Astrocyte (in vitro differentiated cells and primary cell): ENCODE measurements around the gene DBI. TPM values are rescaled to one million over a fixed set of nuclear protein-coding genes. Genes with fewer than 3 reads are reported as not detected.
"Not testable (repeated sequence)": the region's sequence is repeated elsewhere in the genome, so short reads cannot be mapped to it uniquely, and the experiment has no call there.

Source experiments
- DNase-seq: peaks from one replicate; pipeline ENCODE4 v3.0.0-alpha.2; 2010; ENCODE audit warnings: low read depth
- FAIRE-seq: peaks from 2 replicates; lab custom pipeline; 2011; peaks lifted over from hg19 to GRCh38; lab: Jason Lieb, UNC
- H2AFZ ChIP-seq: 2 replicates; pipeline ENCODE4 v1.6.0; 2012; ENCODE audit warnings: low read depth, low read length, inconsistent platforms
- H3K27ac ChIP-seq: 2 replicates; pipeline ENCODE4 v1.5.1; 2011; ENCODE audit warnings: low read depth, low read length, inconsistent platforms
- H3K27me3 ChIP-seq: 2 replicates; pipeline ENCODE4 v1.6.0; 2011; ENCODE audit warnings: low read length, inconsistent platforms; ENCODE audit not compliant: insufficient read depth
- H3K36me3 ChIP-seq: 2 replicates; pipeline ENCODE4 v1.5.1; 2011; ENCODE audit warnings: low read length, inconsistent platforms; ENCODE audit not compliant: insufficient read depth
- H3K4me1 ChIP-seq: 2 replicates; pipeline ENCODE4 v1.5.1; 2011; ENCODE audit warnings: low read length, inconsistent platforms; ENCODE audit not compliant: insufficient read depth
- H3K4me2 ChIP-seq: 2 replicates; pipeline ENCODE4 v1.6.0; 2012; ENCODE audit warnings: low read length, inconsistent platforms
- H3K4me3 ChIP-seq: 2 replicates; pipeline ENCODE4 v1.5.1; 2011; ENCODE audit warnings: low read depth, mild to moderate bottlenecking, low read length, inconsistent platforms; ENCODE audit not compliant: insufficient read depth
- H3K79me2 ChIP-seq: 2 replicates; pipeline ENCODE4 v1.6.0; 2012; ENCODE audit warnings: mild to moderate bottlenecking, low read length, inconsistent platforms; ENCODE audit not compliant: insufficient read depth
- H3K9ac ChIP-seq: 2 replicates; pipeline ENCODE4 v1.6.0; 2012; ENCODE audit warnings: mild to moderate bottlenecking, low read length, inconsistent platforms
- H3K9me3 ChIP-seq: 2 replicates; pipeline ENCODE4 v1.5.1; 2012; ENCODE audit warnings: low read depth, mild to moderate bottlenecking, low read length, inconsistent platforms; ENCODE audit not compliant: insufficient read depth
- H4K20me1 ChIP-seq: 2 replicates; pipeline ENCODE4 v1.6.0; 2012; ENCODE audit warnings: low read length, inconsistent platforms; ENCODE audit not compliant: insufficient read depth
- H3K27ac Mint-ChIP-seq: one replicate; pipeline ENCODE4 v1.8.0; 2021; ENCODE audit warnings: mild to moderate bottlenecking, mixed read lengths; ENCODE audit not compliant: unreplicated experiment
- H3K27me3 Mint-ChIP-seq: one replicate; pipeline ENCODE4 v1.8.0; 2021; ENCODE audit warnings: low read depth, mixed read lengths; ENCODE audit not compliant: unreplicated experiment
- H3K36me3 Mint-ChIP-seq: one replicate; pipeline ENCODE4 v1.8.0; 2021; ENCODE audit warnings: low read depth, mixed read lengths; ENCODE audit not compliant: unreplicated experiment
- H3K4me1 Mint-ChIP-seq: one replicate; pipeline ENCODE4 v1.8.0; 2021; ENCODE audit warnings: low read depth, mixed read lengths; ENCODE audit not compliant: unreplicated experiment
- H3K4me3 Mint-ChIP-seq: one replicate; pipeline ENCODE4 v1.8.0; 2021; ENCODE audit warnings: mild to moderate bottlenecking, moderate library complexity, mixed read lengths; ENCODE audit not compliant: unreplicated experiment
- H3K9me3 Mint-ChIP-seq: one replicate; pipeline ENCODE4 v1.8.0; 2021; ENCODE audit warnings: mild to moderate bottlenecking, mixed read lengths; ENCODE audit not compliant: unreplicated experiment
- CTCF ChIP-seq: IDR thresholded peaks from 2 replicates; pipeline ENCODE4 v1.5.1; 2011; ENCODE audit warnings: low read depth, mild to moderate bottlenecking, inconsistent platforms, low read length, moderate library complexity; ENCODE audit not compliant: insufficient read depth
- EZH2 ChIP-seq: IDR thresholded peaks from 2 replicates; pipeline ENCODE4 v1.6.1; 2012; ENCODE audit warnings: mild to moderate bottlenecking, low read length, inconsistent platforms; ENCODE audit not compliant: insufficient read depth
- total RNA-seq: library from RNA; stranded (reverse); gene quantifications from 2 replicates; pipeline ENCODE4 v1.2.1, GENCODE V29; 2021

Gene DBI
- total RNA-seq, 1 donor from 2014 or later: 126 TPM

GRCh38 chr2:119369845-119370244, 3.1 kb downstream of the DBI start:
- no peaks in the 10 kb centered on the region for H3K9me3 ChIP-seq
- H3K27ac ChIP-seq: no peak overlapping the region
- peaks cover 40% of the 10 kb centered on the region for H3K79me2 ChIP-seq
- peaks cover 34% of the 10 kb centered on the region for H4K20me1 ChIP-seq
- H3K4me3 ChIP-seq: no peak overlapping the region
- Mint-ChIP-seq H3K4me1 (peaks cover 12% of the 10 kb centered on the region), H3K36me3 (peaks cover 39% of the 10 kb centered on the region), H3K27me3 (no peaks in the 10 kb centered on the region), H3K27ac (no peak overlapping the region), H3K4me3 (no peak overlapping the region), H3K9me3 (peaks cover 11% of the 10 kb centered on the region)
- TF ChIP-seq CTCF (no peak), EZH2 (no peak)
- H3K36me3 ChIP-seq: peaks cover 40% of the 10 kb centered on the region
- no peak overlapping the region for H3K9ac ChIP-seq
- FAIRE-seq (no peak), DNase-seq (no peak)
- H3K4me2 ChIP-seq: no peak overlapping the region
- no peak overlapping the region for H2AFZ ChIP-seq
- H3K4me1 ChIP-seq: peaks cover 10% of the 10 kb centered on the region
- H3K27me3 ChIP-seq: no peaks in the 10 kb centered on the region

GRCh38 chr2:119371111-119371510, 4.3 kb downstream of the DBI start:
- H2AFZ ChIP-seq: no peak overlapping the region
- no peaks in the 10 kb centered on the region for H3K27me3 Mint-ChIP-seq
- no peak overlapping the region for H3K4me3 Mint-ChIP-seq
- no peaks in the 10 kb centered on the region for H3K27me3 ChIP-seq
- H3K4me3 ChIP-seq: no peak overlapping the region
- no peak for TF ChIP-seq EZH2
- TF ChIP-seq CTCF: no peak
- no peak overlapping the region for H3K27ac Mint-ChIP-seq
- H3K4me1 Mint-ChIP-seq: peaks cover 4% of the 10 kb centered on the region
- H3K9ac ChIP-seq: no peak overlapping the region
- peaks cover 40% of the 10 kb centered on the region for H3K36me3 ChIP-seq
- no peak overlapping the region for H3K27ac ChIP-seq
- no peaks in the 10 kb centered on the region for H3K9me3 ChIP-seq
- peaks cover 5% of the 10 kb centered on the region for H3K4me1 ChIP-seq
- peaks cover 11% of the 10 kb centered on the region for H3K9me3 Mint-ChIP-seq
- peaks cover 34% of the 10 kb centered on the region for H4K20me1 ChIP-seq
- H3K79me2 ChIP-seq: peaks cover 27% of the 10 kb centered on the region
- H3K36me3 Mint-ChIP-seq: peaks cover 41% of the 10 kb centered on the region
- FAIRE-seq: no peak
- no peak overlapping the region for H3K4me2 ChIP-seq
- no peak for DNase-seq

DNA sequence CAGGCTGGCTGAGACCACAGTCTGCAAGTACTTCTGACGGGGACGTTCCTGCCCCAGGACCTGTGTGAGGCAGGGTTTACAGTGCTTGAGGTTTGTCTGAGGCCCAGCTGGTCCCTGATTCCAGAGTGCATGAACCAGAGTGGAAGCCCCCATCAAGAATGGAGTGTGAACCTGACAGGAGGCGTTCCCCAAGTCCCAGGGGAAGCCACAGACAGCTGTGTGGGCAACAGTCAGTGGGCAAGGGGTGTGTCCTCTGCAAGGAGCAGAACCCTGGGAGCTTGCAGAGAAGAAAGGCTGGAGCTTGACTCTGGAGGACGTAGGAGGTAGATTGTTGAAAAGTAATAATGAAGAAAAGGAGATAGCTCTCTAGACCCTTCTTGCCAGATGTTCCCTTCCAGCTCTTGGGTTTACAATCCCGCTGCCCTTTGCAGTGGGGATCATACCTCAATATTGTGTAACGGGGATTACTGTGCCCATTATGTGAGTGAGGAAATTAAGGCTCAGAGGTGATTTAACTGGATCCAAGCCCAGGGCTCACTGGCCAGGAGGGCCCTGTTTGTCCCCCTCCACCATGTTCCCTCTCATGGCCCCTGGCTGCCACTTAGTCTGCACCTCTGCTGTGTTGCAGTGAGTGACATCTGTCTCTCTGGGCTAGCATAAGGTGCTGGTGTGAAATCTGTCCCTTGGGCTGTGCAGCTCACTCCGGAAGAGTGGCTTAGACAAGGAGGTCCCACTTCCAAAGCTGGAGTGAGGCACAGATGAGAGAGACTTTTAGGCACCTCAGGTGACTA, 6.2 kb downstream of the DBI start:
- peaks cover 11% of the 10 kb centered on the region for H3K9me3 Mint-ChIP-seq
- DNase-seq (no peak), FAIRE-seq (no peak)
- Histone ChIP-seq H3K9me3 (no peaks in the 10 kb centered on the region), H3K36me3 (peaks cover 40% of the 10 kb centered on the region), H3K4me1 (peaks cover 2% of the 10 kb centered on the region), H3K4me2 (no peak overlapping the region), H3K9ac (no peak overlapping the region), H3K27me3 (no peaks in the 10 kb centered on the region), H4K20me1 (peaks cover 29% of the 10 kb centered on the region), H3K27ac (no peak overlapping the region), H3K4me3 (no peak overlapping the region), H3K79me2 (peaks cover 13% of the 10 kb centered on the region), H2AFZ (no peak overlapping the region)
- peaks cover 5% of the 10 kb centered on the region for H3K27me3 Mint-ChIP-seq
- TF ChIP-seq CTCF (no peak), EZH2 (no peak)
- no peak overlapping the region for H3K27ac Mint-ChIP-seq
- peaks cover 5% of the 10 kb centered on the region for H3K4me1 Mint-ChIP-seq
- H3K4me3 Mint-ChIP-seq: no peak overlapping the region
- H3K36me3 Mint-ChIP-seq: peaks cover 41% of the 10 kb centered on the region

DNA sequence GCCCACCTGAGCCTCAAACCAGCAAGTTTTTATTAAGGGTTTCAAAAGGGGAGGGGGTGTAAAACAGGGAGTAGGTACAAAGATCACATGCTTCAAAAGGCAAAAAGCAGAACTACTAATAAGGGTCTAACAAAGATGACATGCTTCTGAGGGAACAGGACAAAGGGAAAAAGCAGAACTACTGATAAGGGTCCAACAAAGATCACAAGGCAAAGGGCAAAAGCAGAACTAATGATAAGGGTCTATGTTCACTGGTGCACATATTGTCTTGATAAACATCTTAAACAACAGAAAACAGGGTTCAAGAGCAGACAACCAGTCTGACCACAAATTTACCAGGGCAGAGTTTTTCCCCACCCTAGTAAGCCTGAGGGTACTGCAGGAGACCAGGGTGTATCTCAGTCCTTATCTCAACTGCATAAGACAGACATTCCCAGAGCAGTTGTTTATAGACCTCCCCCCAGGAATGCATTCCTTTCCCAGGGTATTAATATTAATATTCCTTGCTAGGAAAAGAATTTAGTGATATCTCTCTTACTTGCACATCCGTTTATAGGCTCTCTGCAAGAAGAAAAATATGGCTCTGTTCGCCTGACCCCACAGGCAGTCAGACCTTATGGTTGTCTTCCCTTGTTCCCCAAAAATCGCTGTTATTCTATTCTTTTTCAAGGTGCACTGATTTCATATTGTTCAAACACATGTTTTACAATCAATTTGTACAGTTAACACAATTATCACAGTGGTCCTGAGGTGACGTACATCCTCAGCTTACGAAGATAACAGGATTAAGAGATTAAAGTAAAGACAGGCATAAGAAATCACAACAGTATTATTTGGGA, 7.3 kb downstream of the DBI start:
- not testable (repeated sequence) for H3K27me3 ChIP-seq, H3K4me3 ChIP-seq, H3K27ac ChIP-seq, DNase-seq, H3K4me1 ChIP-seq, H3K4me3 Mint-ChIP-seq, FAIRE-seq, H3K27ac Mint-ChIP-seq, H3K79me2 ChIP-seq, H3K9me3 ChIP-seq, H3K4me2 ChIP-seq, H2AFZ ChIP-seq, H3K9ac ChIP-seq, H3K4me1 Mint-ChIP-seq, H3K27me3 Mint-ChIP-seq
- H3K36me3 Mint-ChIP-seq: peaks cover 41% of the 10 kb centered on the region
- H3K9me3 Mint-ChIP-seq: peaks cover 11% of the 10 kb centered on the region
- Histone ChIP-seq H4K20me1 (peaks cover 18% of the 10 kb centered on the region), H3K36me3 (peaks cover 32% of the 10 kb centered on the region)
